Natural killer cell (primary cell): Measurements from ENCODE around the gene DNAL1. TPM values are rescaled to one million over a fixed set of nuclear protein-coding genes. Genes with fewer than 3 reads are reported as not detected.

Source experiments
- ATAC-seq, 3 donors: fragments of 150-1000 bp in 2 of 3; fragments of 200-7000 bp in 1 of 3; cut with Tn5 transposase; 1 replicate in 1 of 3; 2 replicates in 2 of 3; pipeline ENCODE4 v1.10.0; 2021; ENCODE audit warnings: mild to moderate bottlenecking in 2 of 3, moderate library complexity in 2 of 3
- DNase-seq, 2 donors: peaks; one replicate each; pipeline versions ENCODE4 v3.0.0 to v3.0.0-alpha.2; 2013 to 2021; ENCODE audit warnings: mixed read lengths in 1 of 2
- H3K27ac ChIP-seq: one replicate; pipeline ENCODE4 v1.5.1; 2013; ENCODE audit warnings: mild to moderate bottlenecking, low read length
- H3K27me3 ChIP-seq: one replicate; pipeline ENCODE4 v1.6.1; 2013; ENCODE audit warnings: low read length; ENCODE audit not compliant: control insufficient read depth, insufficient read depth
- H3K36me3 ChIP-seq: one replicate; pipeline ENCODE4 v1.6.1; 2013; ENCODE audit warnings: low read length; ENCODE audit not compliant: control insufficient read depth, insufficient read depth
- H3K4me1 ChIP-seq: one replicate; pipeline ENCODE4 v1.6.1; 2013; ENCODE audit warnings: low read length; ENCODE audit not compliant: control insufficient read depth, insufficient read depth
- H3K4me3 ChIP-seq: one replicate; pipeline ENCODE4 v1.5.1; 2013; ENCODE audit warnings: low read length
- H3K9me3 ChIP-seq: one replicate; pipeline ENCODE4 v1.6.1; 2013; ENCODE audit warnings: low read length; ENCODE audit not compliant: control insufficient read depth, insufficient read depth
- H3K27ac Mint-ChIP-seq, 2 donors: one replicate each; pipeline ENCODE4 v1.8.0; 2022; ENCODE audit warnings: mild to moderate bottlenecking in 2 of 2, mixed read lengths in 2 of 2, moderate library complexity in 1 of 2
- H3K27me3 Mint-ChIP-seq, 2 donors: one replicate each; pipeline ENCODE4 v1.8.0; 2022; ENCODE audit warnings: low read depth in 2 of 2, mixed read lengths in 2 of 2
- H3K36me3 Mint-ChIP-seq: one replicate; pipeline ENCODE4 v1.8.0; 2022; ENCODE audit warnings: mixed read lengths
- H3K4me1 Mint-ChIP-seq, 2 donors: one replicate each; pipeline ENCODE4 v1.8.0; 2022; ENCODE audit warnings: mixed read lengths in 2 of 2
- H3K4me3 Mint-ChIP-seq: one replicate; pipeline ENCODE4 v1.8.0; 2022; ENCODE audit warnings: mild to moderate bottlenecking, moderate library complexity, mixed read lengths
- H3K9me3 Mint-ChIP-seq, 2 donors: one replicate each; pipeline ENCODE4 v1.8.0; 2022; ENCODE audit warnings: mixed read lengths in 2 of 2
- CTCF ChIP-seq: fragments of 200-600 bp; IDR thresholded peaks from one replicate; pipeline ENCODE4 v1.8.0; 2022; ENCODE audit warnings: antibody characterized with exemption
- WGBS: methylation state at CpG from one replicate; pipeline ENCODE4 v1.1.7; 2013; ENCODE audit warnings: missing lambda C conversion rate; ENCODE audit not compliant: insufficient coverage; 5-methylcytosine and 5-hydroxymethylcytosine counted together
- intact Hi-C: fragments of 100-400 bp; cut with micrococcal nuclease; formaldehyde crosslinking; loops from one replicate; pipeline ENCODE4 v1.14.2; 2022
- total RNA-seq, 4 donors: library from RNA; stranded (reverse); fragments of 120-200 nt in 1 of 4; gene quantifications; one replicate each; pipeline versions ENCODE4 v1.2.3 to v1.2.4, GENCODE V29; 2013 to 2022

The DNAL1 gene
- total RNA-seq, 3 donors from 2014 or later (not counting 1 experiment from before 2014, with no cell fraction given) = 6.7 to 10.3 (median 10.1) TPM

DNA sequence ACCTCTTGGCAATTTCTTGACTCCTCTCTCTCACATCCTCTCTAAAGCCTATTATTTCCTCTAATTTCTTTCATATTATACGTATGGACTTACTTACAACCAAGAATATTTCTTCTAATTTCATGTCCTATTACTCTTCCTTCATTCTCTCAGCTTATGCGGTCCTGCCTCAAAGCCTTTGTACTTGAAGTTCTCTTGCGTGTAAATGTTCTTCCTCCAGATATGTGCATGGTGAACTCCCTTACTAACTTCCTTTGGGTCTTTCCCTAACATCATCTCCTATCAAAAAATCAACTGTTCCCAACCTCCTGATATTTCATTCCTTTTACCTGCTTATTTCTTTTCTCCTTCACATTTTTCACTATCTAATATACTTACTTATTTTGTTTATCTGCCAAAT is 23.1 kb downstream of the DNAL1 start:
- Mint-ChIP-seq H3K4me1 (no peaks in the 10 kb centered on the region), H3K27ac (no peak overlapping the region), H3K27me3 (no peaks in the 10 kb centered on the region), H3K4me3 (no peak overlapping the region), H3K36me3 (no peaks in the 10 kb centered on the region), H3K9me3 (no peaks in the 10 kb centered on the region)
- 96% methylated on average over 3 of the region's 3 CpGs for whole genome bisulfite sequencing
- ATAC-seq (no peak), DNase-seq (no peak)
- Histone ChIP-seq H3K4me3 (no peak overlapping the region), H3K4me1 (no peaks in the 10 kb centered on the region), H3K9me3 (no peaks in the 10 kb centered on the region), H3K27me3 (no peaks in the 10 kb centered on the region), H3K36me3 (peaks cover 3% of the 10 kb centered on the region), H3K27ac (no peak overlapping the region)
- intact Hi-C loops = no loop called here
- TF ChIP-seq CTCF = no peak

DNA sequence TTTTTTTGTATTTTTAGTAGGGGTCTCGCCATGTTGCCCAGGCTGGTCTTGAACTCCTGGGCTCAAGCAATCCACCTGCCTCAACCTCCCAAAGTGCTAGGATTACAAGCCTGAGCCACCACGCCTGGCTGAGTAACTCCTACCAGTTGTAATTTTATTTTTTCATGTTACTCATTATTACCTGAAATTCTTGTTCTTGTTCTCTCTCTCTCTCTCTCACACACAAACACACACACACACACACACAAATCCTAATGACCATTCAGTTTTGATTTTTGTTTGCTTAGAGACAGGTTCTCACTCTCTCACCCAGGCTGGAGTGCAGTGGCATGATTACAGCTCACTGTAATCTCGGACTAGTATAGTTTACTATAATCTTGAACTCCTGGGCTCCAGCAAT is 30.2 kb downstream of the DNAL1 start:
- Mint-ChIP-seq H3K36me3 (no peaks in the 10 kb centered on the region), H3K27me3 (no peaks in the 10 kb centered on the region), H3K27ac (no peak overlapping the region), H3K4me3 (no peak overlapping the region), H3K9me3 (no peaks in the 10 kb centered on the region), H3K4me1 (no peaks in the 10 kb centered on the region)
- H3K27ac ChIP-seq = no peak overlapping the region
- WGBS = 93% methylated on average over 3 of the region's 3 CpGs
- no peaks in the 10 kb centered on the region for H3K27me3 ChIP-seq
- DNase-seq (no peak), ATAC-seq (no peak)
- no peaks in the 10 kb centered on the region for H3K36me3 ChIP-seq
- TF ChIP-seq CTCF = no peak
- H3K9me3 ChIP-seq = no peaks in the 10 kb centered on the region
- intact Hi-C loops = no loop called here
- H3K4me3 ChIP-seq = no peak overlapping the region
- H3K4me1 ChIP-seq = no peaks in the 10 kb centered on the region

DNA sequence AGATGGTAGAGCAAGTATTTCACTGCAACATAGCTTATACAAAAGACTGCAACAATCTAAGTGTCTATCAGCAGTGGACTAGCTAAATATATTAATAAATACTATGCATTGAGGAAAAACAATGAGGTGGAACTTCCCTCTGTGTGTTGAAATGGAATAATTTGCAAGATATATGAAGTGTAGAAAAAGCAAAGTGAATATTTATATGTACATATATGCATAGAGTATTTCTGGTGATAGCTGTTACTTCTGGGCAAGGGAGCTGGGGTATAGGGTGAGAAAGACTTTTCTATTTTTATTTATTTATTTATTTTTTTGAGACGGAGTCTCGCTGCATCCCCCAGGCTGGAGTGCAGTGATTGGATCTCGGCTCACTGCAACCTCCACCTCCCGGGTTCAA is 33.9 kb downstream of the DNAL1 start:
- H3K27me3 Mint-ChIP-seq = no peaks in the 10 kb centered on the region
- H3K27ac ChIP-seq = no peak overlapping the region
- no peaks in the 10 kb centered on the region for H3K9me3 ChIP-seq
- no peak overlapping the region for H3K27ac Mint-ChIP-seq
- ATAC-seq (no peak), DNase-seq (no peak)
- H3K36me3 ChIP-seq = no peaks in the 10 kb centered on the region
- no peaks in the 10 kb centered on the region for H3K9me3 Mint-ChIP-seq
- 97% methylated on average over 4 of the region's 4 CpGs for WGBS
- TF ChIP-seq CTCF = no peak
- no peaks in the 10 kb centered on the region for H3K4me1 Mint-ChIP-seq
- no peak overlapping the region for H3K4me3 ChIP-seq
- H3K27me3 ChIP-seq = no peaks in the 10 kb centered on the region
- H3K4me1 ChIP-seq = no peaks in the 10 kb centered on the region
- intact Hi-C loops = no loop called here
- no peak overlapping the region for H3K4me3 Mint-ChIP-seq
- H3K36me3 Mint-ChIP-seq = no peaks in the 10 kb centered on the region

DNA sequence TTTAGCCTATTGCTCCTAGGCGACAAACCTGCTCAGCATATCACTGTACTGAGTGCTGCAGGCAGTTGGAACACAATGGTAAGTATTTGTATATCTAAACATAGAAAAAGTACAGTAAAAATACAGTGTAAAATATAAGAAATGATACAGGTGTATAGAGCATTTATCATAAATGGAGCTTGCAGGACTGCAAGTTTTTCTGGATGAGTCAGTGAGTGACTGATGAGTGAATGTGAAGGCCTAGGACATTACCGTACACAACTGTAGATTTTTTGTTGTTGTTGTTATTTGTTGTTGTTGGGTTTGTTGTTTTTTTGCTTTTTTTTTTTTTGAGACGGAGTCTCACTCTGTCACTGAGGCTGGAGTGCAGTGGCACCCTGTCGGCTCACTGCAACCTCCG is 36.0 kb downstream of the DNAL1 start:
- no peaks in the 10 kb centered on the region for H3K9me3 ChIP-seq
- ATAC-seq (no peak), DNase-seq (no peak)
- no peaks in the 10 kb centered on the region for H3K36me3 ChIP-seq
- H3K4me1 ChIP-seq = no peaks in the 10 kb centered on the region
- H3K27me3 ChIP-seq = no peaks in the 10 kb centered on the region
- Mint-ChIP-seq H3K4me1 (no peaks in the 10 kb centered on the region), H3K27me3 (no peaks in the 10 kb centered on the region), H3K4me3 (no peak overlapping the region), H3K36me3 (no peaks in the 10 kb centered on the region), H3K27ac (no peak overlapping the region), H3K9me3 (no peaks in the 10 kb centered on the region)
- 97% methylated on average over 4 of the region's 5 CpGs for WGBS
- intact Hi-C loops = no loop called here
- TF ChIP-seq CTCF = no peak
- H3K27ac ChIP-seq = no peak overlapping the region
- no peak overlapping the region for H3K4me3 ChIP-seq
